K562 (cell line): Measurements from ENCODE around the gene ZNF318. TPM values are rescaled to one million over a fixed set of nuclear protein-coding genes. Genes with fewer than 3 reads are reported as not detected.

Source experiments
- BACH1 ChIP-seq: fragments of 200-800 bp; sonication (Bioruptor generic); IDR thresholded peaks from 2 replicates; pipeline ENCODE4 v1.6.1; 2016; ENCODE audit warnings: missing genetic modification characterization, missing compliant biosample characterization
- ELF1 ChIP-seq: fragments of 200-800 bp; sonication (Bioruptor generic); IDR thresholded peaks from 2 replicates; pipeline ENCODE4 v1.6.1; 2016; ENCODE audit warnings: missing genetic modification characterization, missing compliant biosample characterization
- GABPB1 ChIP-seq: sonication (generic); formaldehyde crosslinking; IDR thresholded peaks from 2 replicates; pipeline ENCODE4 v1.8.0; 2022; ENCODE audit warnings: mild to moderate bottlenecking, missing genetic modification reagents
- HLTF ChIP-seq: fragments of 450-650 bp; IDR thresholded peaks from 2 replicates; pipeline ENCODE4 v1.6.1; 2016
- KDM1A ChIP-seq, 2 experiments: fragments of 450-650 bp; IDR thresholded peaks; 2 replicates each; pipeline ENCODE4 v1.6.1; 2016; ENCODE audit warnings: mild to moderate bottlenecking in 2 of 2
- MBD2 ChIP-seq: sonication (generic); IDR thresholded peaks from 2 replicates; pipeline ENCODE4 v1.6.1; 2016; ENCODE audit warnings: low read depth, borderline replicate concordance
- MCM2 ChIP-seq: fragments of 450-650 bp; IDR thresholded peaks from 2 replicates; pipeline ENCODE4 v1.6.1; 2017; ENCODE audit warnings: low read depth, mild to moderate bottlenecking
- TAF7 ChIP-seq: fragments of 450-650 bp; IDR thresholded peaks from 2 replicates; pipeline ENCODE4 v1.6.1; 2016; ENCODE audit warnings: missing genetic modification characterization, missing compliant biosample characterization
- TEAD2 ChIP-seq: fragments of 450-650 bp; IDR thresholded peaks from 2 replicates; pipeline ENCODE4 v1.6.1; 2016; ENCODE audit warnings: missing genetic modification characterization, control low read depth, missing compliant biosample characterization
- TEAD4 ChIP-seq, 2 experiments: sonication (generic) in 1 of 2; formaldehyde crosslinking in 1 of 2; IDR thresholded peaks; 2 replicates each; pipeline versions ENCODE4 v1.6.1 to v1.8.0; 2012 to 2022; ENCODE audit warnings: borderline replicate concordance in 1 of 2, inconsistent platforms in 1 of 2, low read length in 1 of 2, mild to moderate bottlenecking in 1 of 2, missing genetic modification reagents in 1 of 2
- WHSC1 ChIP-seq: IDR thresholded peaks from one replicate; pipeline ENCODE4 v1.6.1; 2012; ENCODE audit warnings: low read length, control low read depth, inconsistent platforms
- ZNF3 ChIP-seq: fragments of 250-450 bp; sonication (Bioruptor Pico); IDR thresholded peaks from 2 replicates; pipeline ENCODE4 v1.5.0; 2021; ENCODE audit warnings: mild to moderate bottlenecking, moderate library complexity
- ZNF408 ChIP-seq: fragments of 250-450 bp; sonication (Bioruptor Pico); IDR thresholded peaks from 2 replicates; pipeline ENCODE4 v1.4.0; 2020; ENCODE audit warnings: low read depth, mild to moderate bottlenecking, moderate library complexity
- ZNF41 ChIP-seq: fragments of 250-450 bp; sonication (Bioruptor Pico); conservative IDR thresholded peaks from 2 replicates; pipeline ENCODE4 v1.4.0; 2020; ENCODE audit warnings: mild to moderate bottlenecking
- polyA plus RNA-seq, 8 experiments: library from polyadenylated mRNA; depleted of rRNA in 4 of 8; stranded (reverse) in 5 of 8; unstranded in 3 of 8; fragments of >200 nt; fragmentation: Nextera tagmentation in 2 of 8; fragmentation: Illumina TruSeq in 1 of 8; extraction: Ambion mirVana in 2 of 8; extraction: Trizol in 1 of 8; gene quantifications; 2 replicates each; pipeline versions ENCODE4 v1.2.1 to v1.2.3, GENCODE V29; 2011 to 2014; ENCODE audit warnings: inconsistent platforms in 1 of 8, missing spikeins in 1 of 8
- total RNA-seq, 7 experiments: library from RNA; depleted of rRNA in 6 of 7; stranded (reverse); fragments of >200 nt in 6 of 7; fragmentation: Illumina TruSeq in 2 of 7; extraction: Trizol in 2 of 7; gene quantifications; 2 replicates each; pipeline versions ENCODE4 v1.2.1 to v1.2.3, GENCODE V29; 2011 to 2021; ENCODE audit warnings: low replicate concordance in 1 of 7
- TF ChIP-seq, protein P1 (sequence below): fragments of 250-450 bp; sonication (Bioruptor Pico); IDR thresholded peaks from 2 replicates; pipeline ENCODE4 v1.4.0; 2020; ENCODE audit warnings: borderline replicate concordance
- TF ChIP-seq, protein P2 (sequence below): sonication (generic); formaldehyde crosslinking; IDR thresholded peaks from 2 replicates; pipeline ENCODE4 v1.8.1; 2023; ENCODE audit warnings: mild to moderate bottlenecking, missing genetic modification reagents, moderate library complexity
- TF ChIP-seq, protein P3 (sequence below), 2 experiments: fragments of 200-800 bp in 1 of 2; sonication (Bioruptor generic) in 1 of 2; sonication (generic) in 1 of 2; formaldehyde crosslinking in 1 of 2; IDR thresholded peaks in 1 of 2; conservative IDR thresholded peaks in 1 of 2; 2 replicates each; pipeline versions ENCODE4 v1.5.0 to v1.6.1; 2016 to 2020; ENCODE audit warnings: missing compliant biosample characterization in 1 of 2, missing genetic modification characterization in 1 of 2, missing genetic modification reagents in 1 of 2
- TF ChIP-seq, protein P4 (sequence below), 2 experiments: fragments of 150-350 bp in 1 of 2; IDR thresholded peaks; 2 replicates each; pipeline ENCODE4 v1.6.1; 2012 to 2016; ENCODE audit warnings: low read depth in 2 of 2, low read length in 2 of 2, mild to moderate bottlenecking in 1 of 2, moderate library complexity in 1 of 2

Gene ZNF318
- total and polyA plus RNA-seq, 9 of the 15 experiments (the other 6 are each of a cell fraction or from before 2014, with no cell fraction given) = 3.2 to 19.0 (median 9.2) TPM

DNA sequence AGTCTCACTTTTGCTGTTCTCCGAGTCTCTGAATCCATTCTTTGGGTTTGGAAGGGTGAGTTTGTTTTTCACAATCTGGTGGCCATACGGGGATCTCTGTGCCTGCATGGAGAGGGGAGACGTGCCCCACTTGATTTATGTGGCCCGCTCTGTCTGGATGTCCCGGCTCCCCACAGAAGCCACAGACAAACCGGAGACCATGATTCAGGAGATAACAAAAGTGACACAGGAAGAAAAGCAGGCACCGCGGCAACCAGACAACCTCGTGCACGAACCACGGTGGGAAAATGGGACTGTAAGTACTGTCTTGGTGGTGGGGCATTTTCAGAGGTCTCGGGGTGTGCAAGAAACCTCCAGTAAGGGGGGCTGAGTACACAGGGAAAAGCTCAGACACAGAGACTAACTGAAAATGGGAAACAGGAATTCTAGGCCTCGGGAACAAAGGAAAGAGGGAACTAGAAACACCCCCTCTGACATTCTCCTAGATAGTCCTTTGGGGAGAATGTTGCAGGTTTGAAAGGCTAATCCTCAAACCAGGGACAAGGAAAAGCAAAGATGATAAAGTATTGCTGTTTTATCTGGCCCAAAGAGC, 22.1 kb upstream of the ZNF318 start (continued):
- TF ChIP-seq, protein P1, sequence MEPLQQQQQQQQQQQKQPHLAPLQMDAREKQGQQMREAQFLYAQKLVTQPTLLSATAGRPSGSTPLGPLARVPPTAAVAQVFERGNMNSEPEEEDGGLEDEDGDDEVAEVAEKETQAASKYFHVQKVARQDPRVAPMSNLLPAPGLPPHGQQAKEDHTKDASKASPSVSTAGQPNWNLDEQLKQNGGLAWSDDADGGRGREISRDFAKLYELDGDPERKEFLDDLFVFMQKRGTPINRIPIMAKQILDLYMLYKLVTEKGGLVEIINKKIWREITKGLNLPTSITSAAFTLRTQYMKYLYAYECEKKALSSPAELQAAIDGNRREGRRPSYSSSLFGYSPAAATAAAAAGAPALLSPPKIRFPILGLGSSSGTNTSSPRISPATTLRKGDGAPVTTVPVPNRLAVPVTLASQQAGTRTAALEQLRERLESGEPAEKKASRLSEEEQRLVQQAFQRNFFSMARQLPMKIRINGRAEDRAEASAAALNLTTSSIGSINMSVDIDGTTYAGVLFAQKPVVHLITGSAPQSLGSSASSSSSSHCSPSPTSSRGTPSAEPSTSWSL (CRISPR knock-in tag) = no peak
- TF ChIP-seq WHSC1 = no peak
- TF ChIP-seq, protein P2, sequence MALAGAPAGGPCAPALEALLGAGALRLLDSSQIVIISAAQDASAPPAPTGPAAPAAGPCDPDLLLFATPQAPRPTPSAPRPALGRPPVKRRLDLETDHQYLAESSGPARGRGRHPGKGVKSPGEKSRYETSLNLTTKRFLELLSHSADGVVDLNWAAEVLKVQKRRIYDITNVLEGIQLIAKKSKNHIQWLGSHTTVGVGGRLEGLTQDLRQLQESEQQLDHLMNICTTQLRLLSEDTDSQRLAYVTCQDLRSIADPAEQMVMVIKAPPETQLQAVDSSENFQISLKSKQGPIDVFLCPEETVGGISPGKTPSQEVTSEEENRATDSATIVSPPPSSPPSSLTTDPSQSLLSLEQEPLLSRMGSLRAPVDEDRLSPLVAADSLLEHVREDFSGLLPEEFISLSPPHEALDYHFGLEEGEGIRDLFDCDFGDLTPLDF (CRISPR knock-in tag) = no peak
- TF ChIP-seq GABPB1 (CRISPR knock-in tag) = no peak
- no peak for TF ChIP-seq BACH1 (tag)
- TF ChIP-seq MCM2 = no peak
- TF ChIP-seq TAF7 = no peak
- TF ChIP-seq, protein P3, sequence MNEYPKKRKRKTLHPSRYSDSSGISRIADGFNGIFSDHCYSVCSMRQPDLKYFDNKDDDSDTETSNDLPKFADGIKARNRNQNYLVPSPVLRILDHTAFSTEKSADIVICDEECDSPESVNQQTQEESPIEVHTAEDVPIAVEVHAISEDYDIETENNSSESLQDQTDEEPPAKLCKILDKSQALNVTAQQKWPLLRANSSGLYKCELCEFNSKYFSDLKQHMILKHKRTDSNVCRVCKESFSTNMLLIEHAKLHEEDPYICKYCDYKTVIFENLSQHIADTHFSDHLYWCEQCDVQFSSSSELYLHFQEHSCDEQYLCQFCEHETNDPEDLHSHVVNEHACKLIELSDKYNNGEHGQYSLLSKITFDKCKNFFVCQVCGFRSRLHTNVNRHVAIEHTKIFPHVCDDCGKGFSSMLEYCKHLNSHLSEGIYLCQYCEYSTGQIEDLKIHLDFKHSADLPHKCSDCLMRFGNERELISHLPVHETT (CRISPR knock-in tag; conservative IDR thresholded peaks at IDR 0.05 in 1 of 2, IDR thresholded peaks at IDR 0.05 in 1 of 2) = peak in 1 of 2 experiments; percentile 46; a peak in 1 of 4 replicates
- TF ChIP-seq, protein P4, sequence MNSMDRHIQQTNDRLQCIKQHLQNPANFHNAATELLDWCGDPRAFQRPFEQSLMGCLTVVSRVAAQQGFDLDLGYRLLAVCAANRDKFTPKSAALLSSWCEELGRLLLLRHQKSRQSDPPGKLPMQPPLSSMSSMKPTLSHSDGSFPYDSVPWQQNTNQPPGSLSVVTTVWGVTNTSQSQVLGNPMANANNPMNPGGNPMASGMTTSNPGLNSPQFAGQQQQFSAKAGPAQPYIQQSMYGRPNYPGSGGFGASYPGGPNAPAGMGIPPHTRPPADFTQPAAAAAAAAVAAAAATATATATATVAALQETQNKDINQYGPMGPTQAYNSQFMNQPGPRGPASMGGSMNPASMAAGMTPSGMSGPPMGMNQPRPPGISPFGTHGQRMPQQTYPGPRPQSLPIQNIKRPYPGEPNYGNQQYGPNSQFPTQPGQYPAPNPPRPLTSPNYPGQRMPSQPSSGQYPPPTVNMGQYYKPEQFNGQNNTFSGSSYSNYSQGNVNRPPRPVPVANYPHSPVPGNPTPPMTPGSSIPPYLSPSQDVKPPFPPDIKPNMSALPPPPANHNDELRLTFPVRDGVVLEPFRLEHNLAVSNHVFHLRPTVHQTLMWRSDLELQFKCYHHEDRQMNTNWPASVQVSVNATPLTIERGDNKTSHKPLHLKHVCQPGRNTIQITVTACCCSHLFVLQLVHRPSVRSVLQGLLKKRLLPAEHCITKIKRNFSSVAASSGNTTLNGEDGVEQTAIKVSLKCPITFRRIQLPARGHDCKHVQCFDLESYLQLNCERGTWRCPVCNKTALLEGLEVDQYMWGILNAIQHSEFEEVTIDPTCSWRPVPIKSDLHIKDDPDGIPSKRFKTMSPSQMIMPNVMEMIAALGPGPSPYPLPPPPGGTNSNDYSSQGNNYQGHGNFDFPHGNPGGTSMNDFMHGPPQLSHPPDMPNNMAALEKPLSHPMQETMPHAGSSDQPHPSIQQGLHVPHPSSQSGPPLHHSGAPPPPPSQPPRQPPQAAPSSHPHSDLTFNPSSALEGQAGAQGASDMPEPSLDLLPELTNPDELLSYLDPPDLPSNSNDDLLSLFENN (IDR thresholded peaks at IDR 0.05; ENCODE audit: low read depth in 2 of 2, low read length in 2 of 2) = no peak
- peak; percentile 61 for TF ChIP-seq ELF1 (tag)
- no peak for TF ChIP-seq ZNF3
- TF ChIP-seq TEAD2 = no peak
- TF ChIP-seq MBD2 = no peak
- no peak for TF ChIP-seq HLTF
- TF ChIP-seq ZNF41 (CRISPR knock-in tag) = no peak
- TF ChIP-seq ZNF408 (CRISPR knock-in tag) = no peak
- peak; percentile 55; the same call in 1 of the 2 replicates for TF ChIP-seq TEAD4 (IDR thresholded peaks at IDR 0.05; ENCODE audit: low read length)
- TF ChIP-seq TEAD4 (CRISPR knock-in tag; IDR thresholded peaks at IDR 0.05; ENCODE audit: borderline replicate concordance) = no peak
- TF ChIP-seq KDM1A (IDR thresholded peaks at IDR 0.05) = no peak; a peak in 2 of 4 replicates
